ENCODE data around the gene LGR5.

GRCh38 chr12:71551529-71551928, 111.9 kb downstream of the LGR5 start:
- TF ChIP-seq CTCF (conservative IDR thresholded peaks at IDR 0.05; ENCODE audit: low read depth, low read length) (peak; percentile 79), EZH2 (IDR thresholded peaks at IDR 0.05; ENCODE audit: borderline replicate concordance, low read depth, low read length, poor library complexity, severe bottlenecking) (no peak)

All from A673 (cell line).